H1 (cell line): ENCODE measurements around the gene GRID2. TPM values are rescaled to one million over a fixed set of nuclear protein-coding genes. Genes with fewer than 3 reads are reported as not detected.

ENCODE experiments used
- CTCF ChIA-PET: fragments of 300-600 bp; sonication (Branson Sonifier 250); formaldehyde crosslinking; loops from one replicate; lab custom pipeline; 2021; ENCODE audit not compliant: partially characterized antibody; lab: Charles Lee
- POLR2A ChIA-PET: fragments of 300-600 bp; sonication (Branson Sonifier 250); formaldehyde crosslinking; loops from one replicate; lab custom pipeline; 2021; ENCODE audit warnings: inconsistent platforms; ENCODE audit not compliant: partially characterized antibody; lab: Charles Lee
- DNase-seq, 2 experiments: peaks; one replicate each; pipeline versions ENCODE4 v3.0.0 to v3.0.0-alpha.2; 2010 to 2022; ENCODE audit warnings: low spot score in 2 of 2, low read depth in 1 of 2, mixed read lengths in 1 of 2
- FAIRE-seq: peaks from 2 replicates; lab custom pipeline; 2011; peaks lifted over from hg19 to GRCh38; lab: Jason Lieb, UNC
- H2AFZ ChIP-seq: 2 replicates; pipeline ENCODE4 v1.8.1; 2012; ENCODE audit warnings: low read length, inconsistent platforms
- H2AK5ac ChIP-seq: 2 replicates; pipeline ENCODE4 v1.6.1; 2013; ENCODE audit warnings: low read depth, low read length
- H2BK120ac ChIP-seq: replicated peaks from 2 replicates; pipeline ENCODE3; 2013; ENCODE audit warnings: low read depth, low read length, inconsistent platforms
- H2BK12ac ChIP-seq: 2 replicates; pipeline ENCODE4 v1.6.1; 2013; ENCODE audit warnings: low read depth, low read length
- H2BK15ac ChIP-seq: 2 replicates; pipeline ENCODE4 v1.6.1; 2013; ENCODE audit warnings: low read length
- H2BK20ac ChIP-seq: 2 replicates; pipeline ENCODE4 v1.6.1; 2013; ENCODE audit warnings: low read length
- H2BK5ac ChIP-seq: 2 replicates; pipeline ENCODE4 v1.6.1; 2013; ENCODE audit warnings: low read depth, low read length
- H3K14ac ChIP-seq: 2 replicates; pipeline ENCODE4 v1.6.1; 2013; ENCODE audit warnings: inconsistent platforms; ENCODE audit not compliant: insufficient read length
- H3K18ac ChIP-seq: 2 replicates; pipeline ENCODE4 v1.6.1; 2013; ENCODE audit warnings: low read length; ENCODE audit errors: extremely low read depth
- H3K23ac ChIP-seq: 2 replicates; pipeline ENCODE4 v1.6.1; 2013; ENCODE audit warnings: inconsistent platforms; ENCODE audit not compliant: insufficient read length
- H3K23me2 ChIP-seq: 2 replicates; pipeline ENCODE4 v1.6.1; 2013; ENCODE audit warnings: low read depth, low read length
- H3K27ac ChIP-seq: 2 replicates; pipeline ENCODE4 v1.6.1; 2011; ENCODE audit warnings: low read depth, low read length, inconsistent platforms
- H3K27me3 ChIP-seq, 4 experiments: replicated peaks in 1 of 4; 1 replicate in 1 of 4; 2 replicates in 3 of 4; pipeline versions ENCODE4 v1.6.1 to v1.8.1; 2011 to 2013; ENCODE audit warnings: low read length in 3 of 4, mild to moderate bottlenecking in 3 of 4, inconsistent platforms in 2 of 4, mixed read lengths in 2 of 4, moderate library complexity in 1 of 4; ENCODE audit not compliant: control insufficient read depth in 3 of 4, insufficient read depth in 3 of 4; ENCODE audit errors: extremely low read depth in 1 of 4
- H3K36me3 ChIP-seq, 4 experiments: 2 replicates each; pipeline versions ENCODE4 v1.6.1 to v1.8.1; 2011 to 2013; ENCODE audit warnings: mild to moderate bottlenecking in 4 of 4, low read length in 3 of 4, moderate library complexity in 2 of 4, control low read depth in 1 of 4, inconsistent platforms in 1 of 4; ENCODE audit not compliant: insufficient read depth in 4 of 4, control insufficient read depth in 2 of 4
- H3K4ac ChIP-seq: replicated peaks from 2 replicates; pipeline ENCODE3; 2013; ENCODE audit warnings: low read length, low read depth, mixed read lengths, inconsistent platforms; ENCODE audit not compliant: insufficient read length
- H3K4me1 ChIP-seq, 4 experiments: replicated peaks in 1 of 4; 1 replicate in 1 of 4; 2 replicates in 3 of 4; pipeline versions ENCODE4 v1.6.1 to v1.8.1; 2011 to 2013; ENCODE audit warnings: low read length in 3 of 4, inconsistent platforms in 2 of 4, mixed read lengths in 1 of 4; ENCODE audit not compliant: insufficient read depth in 4 of 4, control insufficient read depth in 3 of 4
- H3K4me2 ChIP-seq, 2 experiments: 2 replicates each; pipeline versions ENCODE4 v1.6.1 to v1.8.1; 2011 to 2013; ENCODE audit warnings: low read depth in 2 of 2, low read length in 2 of 2, control low read depth in 1 of 2, inconsistent platforms in 1 of 2, mild to moderate bottlenecking in 1 of 2; ENCODE audit not compliant: insufficient read depth in 1 of 2
- H3K4me3 ChIP-seq, 4 experiments: fragments of 200-600, 300-600 bp in 1 of 4; sonication (generic), shearing (Covaris generic), sonication (Bioruptor Twin) in 1 of 4; 2 replicates each; pipeline versions ENCODE4 v1.5.1 to v1.8.1; 2011 to 2016; ENCODE audit warnings: low read length in 4 of 4, low read depth in 3 of 4, control low read depth in 2 of 4, inconsistent platforms in 2 of 4, mild to moderate bottlenecking in 2 of 4, mixed read lengths in 1 of 4, moderate library complexity in 1 of 4; ENCODE audit not compliant: insufficient read depth in 2 of 4; ENCODE audit errors: extremely low read depth in 1 of 4
- H3K56ac ChIP-seq: replicated peaks from 2 replicates; pipeline ENCODE3; 2013; ENCODE audit warnings: low read depth, mild to moderate bottlenecking, mixed read lengths, low read length, inconsistent platforms; ENCODE audit not compliant: insufficient read length
- H3K79me1 ChIP-seq: 2 replicates; pipeline ENCODE4 v1.6.1; 2013; ENCODE audit warnings: low read depth, low read length, control low read depth
- H3K79me2 ChIP-seq, 2 experiments: 2 replicates each; pipeline versions ENCODE4 v1.6.1 to v1.8.1; 2012 to 2013; ENCODE audit warnings: low read length in 2 of 2, mild to moderate bottlenecking in 2 of 2, inconsistent platforms in 1 of 2; ENCODE audit not compliant: insufficient read depth in 2 of 2, control insufficient read depth in 1 of 2
- H3K9ac ChIP-seq, 4 experiments: replicated peaks in 1 of 4; 1 replicate in 1 of 4; 2 replicates in 3 of 4; pipeline versions ENCODE4 v1.6.1 to v1.8.1; 2011 to 2013; ENCODE audit warnings: low read depth in 3 of 4, low read length in 3 of 4, control low read depth in 2 of 4, mild to moderate bottlenecking in 2 of 4, moderate library complexity in 2 of 4, inconsistent platforms in 1 of 4; ENCODE audit errors: extremely low read depth in 1 of 4
- H3K9me3 ChIP-seq, 2 experiments: 2 replicates each; pipeline versions ENCODE4 v1.6.1 to v1.8.1; 2012 to 2013; ENCODE audit warnings: mild to moderate bottlenecking in 2 of 2, moderate library complexity in 2 of 2, control low read depth in 1 of 2, inconsistent platforms in 1 of 2, low read depth in 1 of 2, low read length in 1 of 2, mixed read lengths in 1 of 2; ENCODE audit not compliant: insufficient read depth in 2 of 2
- H4K20me1 ChIP-seq, 2 experiments: replicated peaks in 1 of 2; 2 replicates each; pipeline versions ENCODE3 to v1.8.1; 2011 to 2013; ENCODE audit warnings: inconsistent platforms in 2 of 2, low read length in 2 of 2, mild to moderate bottlenecking in 1 of 2; ENCODE audit not compliant: insufficient read depth in 2 of 2, control insufficient read depth in 1 of 2
- H4K5ac ChIP-seq: 2 replicates; pipeline ENCODE4 v1.6.1; 2013; ENCODE audit warnings: low read length, low read depth, mixed read lengths, inconsistent platforms; ENCODE audit not compliant: insufficient read length
- H4K8ac ChIP-seq: 2 replicates; pipeline ENCODE4 v1.8.0; 2013; ENCODE audit warnings: mild to moderate bottlenecking, moderate library complexity, low read length, inconsistent platforms; ENCODE audit not compliant: insufficient read depth; ENCODE audit errors: extremely low read depth
- H4K91ac ChIP-seq: replicated peaks from 2 replicates; pipeline ENCODE3; 2013; ENCODE audit warnings: low read length, mixed read lengths, inconsistent platforms; ENCODE audit not compliant: insufficient read length
- ASH2L ChIP-seq: fragments of 200-600, 300-600 bp; sonication (generic); IDR thresholded peaks from one replicate; pipeline ENCODE4 v1.7.1; 2017; ENCODE audit warnings: low read length
- CBX8 ChIP-seq: fragments of 300-800, 300-1000 bp; sonication (generic); IDR thresholded peaks from 2 replicates; pipeline ENCODE4 v1.7.1; 2016; ENCODE audit warnings: low read depth, low read length, borderline replicate concordance
- CTCF ChIP-seq, 3 experiments: IDR thresholded peaks; 1 replicate in 2 of 3; 2 replicates in 1 of 3; pipeline versions ENCODE4 v1.5.1 to v1.6.1; 2011; ENCODE audit warnings: low read length in 3 of 3, mild to moderate bottlenecking in 3 of 3, inconsistent platforms in 2 of 3, low read depth in 1 of 3, moderate library complexity in 1 of 3; ENCODE audit not compliant: insufficient read depth in 1 of 3; ENCODE audit errors: control extremely low read depth in 1 of 3
- FOSL1 ChIP-seq: IDR thresholded peaks from 2 replicates; pipeline ENCODE4 v1.6.1; 2011; ENCODE audit warnings: mild to moderate bottlenecking, low read depth, low read length, moderate library complexity; ENCODE audit not compliant: insufficient read depth
- POLR2AphosphoS5 ChIP-seq: IDR thresholded peaks from 2 replicates; pipeline ENCODE4 v1.6.1; 2011; ENCODE audit warnings: low read depth, low read length
- RAD21 ChIP-seq, 2 experiments: IDR thresholded peaks in 1 of 2; conservative IDR thresholded peaks in 1 of 2; 2 replicates each; pipeline ENCODE4 v1.6.1; 2011; ENCODE audit warnings: low read depth in 2 of 2, low read length in 2 of 2, improper control_type of control experiment in 1 of 2, inconsistent platforms in 1 of 2, mild to moderate bottlenecking in 1 of 2, moderate library complexity in 1 of 2
- RNF2 ChIP-seq: fragments of 200-900, 300-1000 bp; sonication (generic); IDR thresholded peaks from 2 replicates; pipeline ENCODE4 v1.7.1; 2016; ENCODE audit warnings: borderline replicate concordance, low read depth, mild to moderate bottlenecking, antibody characterized with exemption, low read length; ENCODE audit not compliant: poor library complexity, severe bottlenecking; ENCODE audit errors: missing control alignments
- RXRA ChIP-seq: IDR thresholded peaks from 2 replicates; pipeline ENCODE4 v1.6.1; 2011; ENCODE audit warnings: low read depth, mild to moderate bottlenecking, low read length, moderate library complexity; ENCODE audit not compliant: insufficient read depth
- SAP30 ChIP-seq: fragments of 300-600 bp; sonication (generic); IDR thresholded peaks from 2 replicates; pipeline ENCODE4 v1.7.1; 2012; ENCODE audit warnings: low read length, moderate library complexity, mild to moderate bottlenecking, inconsistent platforms; ENCODE audit not compliant: insufficient read depth, insufficient replicate concordance
- SIX5 ChIP-seq: IDR thresholded peaks from 2 replicates; pipeline ENCODE4 v1.6.1; 2011; ENCODE audit warnings: mild to moderate bottlenecking, low read depth, low read length
- WGBS, 2 experiments: shearing (Covaris generic) in 1 of 2; methylation state at CpG; one replicate each; pipeline versions ENCODE4 v1.1.6 to v1.1.7; 2013 to 2015; ENCODE audit warnings: low lambda C conversion rate in 2 of 2, mixed read lengths in 2 of 2, inconsistent platforms in 1 of 2, low coverage in 1 of 2, missing lambda C conversion rate in 1 of 2; ENCODE audit not compliant: insufficient replicate concordance in 2 of 2, insufficient coverage in 1 of 2, insufficient read length in 1 of 2; ENCODE audit errors: extremely low coverage in 1 of 2, missing lambda C conversion rate in 1 of 2; 5-methylcytosine and 5-hydroxymethylcytosine counted together
- polyA plus RNA-seq, 7 experiments: library from polyadenylated mRNA; depleted of rRNA in 3 of 7; stranded (reverse) in 5 of 7; unstranded in 2 of 7; fragments of >200 nt in 5 of 7; fragments of 200-250 nt in 2 of 7; gene quantifications; 1 replicate in 5 of 7; 2 replicates in 1 of 7; 4 replicates in 1 of 7; pipeline versions ENCODE4 v1.2.1 to v1.2.3, GENCODE V29; 2011 to 2013; ENCODE audit warnings: missing spikeins in 2 of 7, mixed read lengths in 2 of 7
- total RNA-seq: library from RNA; stranded (reverse); fragmentation: NEBNext Ultra II Directional; extraction: Animal tissue kit (Norgen Biotek cat#: 25700); gene quantifications from 2 replicates; pipeline ENCODE4 v1.2.1, GENCODE V29; 2021

Gene GRID2
- total and polyA plus RNA-seq, 2 of the 8 experiments (the other 6 are each of a cell fraction or from before 2014, with no cell fraction given): 31.1 to 81.9 TPM

- Histone ChIP-seq H3K27me3 (no peaks in the 10 kb centered on the region; a peak in 1 of 7 replicates), H2BK20ac (no peak overlapping the region), H4K5ac (no peak overlapping the region), H3K79me1 (no peaks in the 10 kb centered on the region), H2AFZ (no peak overlapping the region), H3K27ac (no peak overlapping the region), H3K36me3 (no peaks in the 10 kb centered on the region), H3K56ac (no peak overlapping the region), H3K4ac (no peak overlapping the region), H3K4me1 (peaks cover 0 to 3% (median 1%) of the 10 kb centered on the region in 4 experiments; a peak in 3 of 7 replicates), H4K20me1 (no peaks in the 10 kb centered on the region), H2BK5ac (no peak overlapping the region), H3K14ac (no peak overlapping the region), H2BK120ac (no peak overlapping the region), H3K9me3 (no peaks in the 10 kb centered on the region), H4K91ac (no peak overlapping the region), H3K18ac (no peak overlapping the region), H3K79me2 (0 out of 4 replicates have a peak, but pooled peaks cover 0 to 2% of the 10 kb centered on the region in 2 experiments), H3K23ac (no peak overlapping the region), H4K8ac (no peak overlapping the region), H3K9ac (no peak overlapping the region), H2AK5ac (no peak overlapping the region), H3K4me3 (no peak overlapping the region), H3K4me2 (no peak overlapping the region), H2BK12ac (no peak overlapping the region), H3K23me2 (peaks cover 3% of the 10 kb centered on the region; the same call in 1 of the 2 replicates), H2BK15ac (no peak overlapping the region)
- peak; percentile 96 for FAIRE-seq
- ChIA-PET CTCF (interaction anchor here (0.6 to 0.7 kb wide), 2 partner anchors 101 to 363 kb away, joined by 3 to 4 read pairs; no protein-coding TSS in a partner anchor), POLR2A (no interaction called here)
- WGBS, 2 experiments: 53% methylated on average over 4 of the region's 4 CpGs; no CpG with 5 or more reads in 1 of the 2 experiments
- no peak for DNase-seq
- TF ChIP-seq RAD21 (IDR thresholded peaks at IDR 0.05 in 1 of 2, conservative IDR thresholded peaks at IDR 0.05 in 1 of 2; ENCODE audit: low read depth in 2 of 2, low read length in 2 of 2) (peak; percentile 50 to 61), RNF2 (no peak), CTCF (IDR thresholded peaks at IDR 0.05; ENCODE audit: control extremely low read depth in 1 of 3, insufficient read depth in 1 of 3, low read depth in 1 of 3, low read length in 3 of 3) (peak in 2 of 3 experiments; percentile 9 to 58; a peak in 2 of 4 replicates), FOSL1 (no peak), SIX5 (no peak), SAP30 (no peak), RXRA (no peak), ASH2L (no peak), POLR2AphosphoS5 (no peak), CBX8 (no peak)
These were observed 1065.2 kb downstream of the GRID2 start for GRCh38 chr4:93368968-93369367.
